Measurements from ENCODE around the gene ANO8. TPM values are rescaled to one million over a fixed set of nuclear protein-coding genes. Genes with fewer than 3 reads are reported as not detected.

The ANO8 gene
- total and polyA plus RNA-seq, 2 experiments from 2014 or later: 3.6 to 21.1 TPM

GRCh38 chr19:17341845-17342244, 7.2 kb upstream of the ANO8 start:
- Histone ChIP-seq H3K4me1 (ENCODE audit: low read depth) (peaks cover 4% of the 10 kb centered on the region), H3K9me3 (ENCODE audit: low read depth) (no peaks in the 10 kb centered on the region), H3K36me3 (no peaks in the 10 kb centered on the region), H3K4me3 (no peak overlapping the region), H3K27ac (no peak overlapping the region), H3K27me3 (no peaks in the 10 kb centered on the region)
- no peak for TF ChIP-seq CTCF (IDR thresholded peaks at IDR 0.05; ENCODE audit: low read depth, low read length)
- no peak for DNase-seq (ENCODE audit: low read depth in 1 of 2, low spot score in 1 of 2)

- Histone ChIP-seq H3K9me3 (ENCODE audit: low read depth) (no peaks in the 10 kb centered on the region), H3K27me3 (no peaks in the 10 kb centered on the region), H3K27ac (no peak overlapping the region), H3K4me3 (no peak overlapping the region), H3K4me1 (ENCODE audit: low read depth) (peaks cover 4% of the 10 kb centered on the region), H3K36me3 (no peaks in the 10 kb centered on the region)
- DNase-seq (ENCODE audit: low read depth in 1 of 2, low spot score in 1 of 2): no peak
- TF ChIP-seq CTCF (IDR thresholded peaks at IDR 0.05; ENCODE audit: low read depth, low read length): no peak
Observed at GRCh38 chr19:17341386-17341785, 6.7 kb upstream of the ANO8 start.

- peaks cover 4% of the 10 kb centered on the region for H3K4me1 ChIP-seq (ENCODE audit: low read depth)
- no peaks in the 10 kb centered on the region for H3K9me3 ChIP-seq (ENCODE audit: low read depth)
- no peak overlapping the region for H3K27ac ChIP-seq
- H3K36me3 ChIP-seq: no peaks in the 10 kb centered on the region
- no peak overlapping the region for H3K4me3 ChIP-seq
- no peak for TF ChIP-seq CTCF (IDR thresholded peaks at IDR 0.05; ENCODE audit: low read depth, low read length)
- H3K27me3 ChIP-seq: no peaks in the 10 kb centered on the region
- DNase-seq (ENCODE audit: low read depth in 1 of 2, low spot score in 1 of 2): no peak
Observed at GRCh38 chr19:17340871-17341357, 6.3 kb upstream of the ANO8 start.

- H3K4me3 ChIP-seq: no peak overlapping the region
- H3K4me1 ChIP-seq (ENCODE audit: low read depth): peaks cover 4% of the 10 kb centered on the region
- no peaks in the 10 kb centered on the region for H3K9me3 ChIP-seq (ENCODE audit: low read depth)
- no peak for DNase-seq (ENCODE audit: low read depth in 1 of 2, low spot score in 1 of 2)
- H3K36me3 ChIP-seq: no peaks in the 10 kb centered on the region
- H3K27ac ChIP-seq: no peak overlapping the region
- TF ChIP-seq CTCF (IDR thresholded peaks at IDR 0.05; ENCODE audit: low read depth, low read length): no peak
- no peaks in the 10 kb centered on the region for H3K27me3 ChIP-seq
Observed at GRCh38 chr19:17340302-17340870, 5.7 kb upstream of the ANO8 start.

- Histone ChIP-seq H3K27ac (no peak overlapping the region), H3K4me1 (ENCODE audit: low read depth) (peaks cover 4% of the 10 kb centered on the region), H3K36me3 (no peaks in the 10 kb centered on the region), H3K4me3 (no peak overlapping the region), H3K27me3 (no peaks in the 10 kb centered on the region), H3K9me3 (ENCODE audit: low read depth) (no peaks in the 10 kb centered on the region)
- DNase-seq (ENCODE audit: low read depth in 1 of 2, low spot score in 1 of 2): no peak
- no peak for TF ChIP-seq CTCF (IDR thresholded peaks at IDR 0.05; ENCODE audit: low read depth, low read length)
Observed at GRCh38 chr19:17339088-17339741, 4.6 kb upstream of the ANO8 start.
